K562 (cell line): ENCODE results near the gene TMEM79. TPM values are rescaled to one million over a fixed set of nuclear protein-coding genes. Genes with fewer than 3 reads are reported as not detected.

Source experiments
- CREM ChIP-seq: IDR thresholded peaks from 2 replicates; pipeline ENCODE4 v1.6.1; 2014; ENCODE audit warnings: antibody characterized with exemption, low read depth
- FOXA1 ChIP-seq: fragments of 450-650 bp; IDR thresholded peaks from 2 replicates; pipeline ENCODE4 v1.6.1; 2016; ENCODE audit warnings: mild to moderate bottlenecking, borderline replicate concordance
- NFRKB ChIP-seq: fragments of 450-650 bp; IDR thresholded peaks from 2 replicates; pipeline ENCODE4 v1.6.1; 2016; ENCODE audit warnings: low read depth
- RAD51 ChIP-seq: fragments of 450-650 bp; IDR thresholded peaks from 2 replicates; pipeline ENCODE4 v1.7.1; 2016; ENCODE audit warnings: low read depth, mild to moderate bottlenecking, borderline replicate concordance
- SMAD2 ChIP-seq: fragments of 150-350 bp; IDR thresholded peaks from 2 replicates; pipeline ENCODE4 v1.6.1; 2014; ENCODE audit warnings: low read depth, mild to moderate bottlenecking, low read length
- TAL1 ChIP-seq: fragments of 450-650 bp; IDR thresholded peaks from 2 replicates; pipeline ENCODE4 v1.6.1; 2016; ENCODE audit warnings: mild to moderate bottlenecking
- ZBTB26 ChIP-seq: fragments of 450-650 bp; formaldehyde crosslinking; IDR thresholded peaks from 2 replicates; pipeline ENCODE4 v1.4.0; 2022; ENCODE audit warnings: missing genetic modification characterization
- ZFP36 ChIP-seq: fragments of 150-350 bp; IDR thresholded peaks from 2 replicates; pipeline ENCODE4 v1.6.1; 2018; ENCODE audit warnings: low read length, low read depth; ENCODE audit not compliant: partially characterized antibody
- ZNF274 ChIP-seq: IDR thresholded peaks from 2 replicates; pipeline ENCODE4 v1.6.1; 2011; ENCODE audit warnings: low read depth, mild to moderate bottlenecking, low read length, moderate library complexity, borderline replicate concordance
- ZNF512 ChIP-seq: IDR thresholded peaks from 2 replicates; pipeline ENCODE4 v1.6.1; 2016; ENCODE audit warnings: missing genetic modification characterization, missing compliant biosample characterization
- ZNF668 ChIP-seq: fragments of 250-450 bp; sonication (Bioruptor Pico); IDR thresholded peaks from 2 replicates; pipeline ENCODE4 v1.8.0; 2022; ENCODE audit warnings: mild to moderate bottlenecking, inconsistent platforms
- polyA plus RNA-seq, 8 experiments: library from polyadenylated mRNA; depleted of rRNA in 4 of 8; stranded (reverse) in 5 of 8; unstranded in 3 of 8; fragments of >200 nt; fragmentation: Nextera tagmentation in 2 of 8; fragmentation: Illumina TruSeq in 1 of 8; extraction: Ambion mirVana in 2 of 8; extraction: Trizol in 1 of 8; gene quantifications; 2 replicates each; pipeline versions ENCODE4 v1.2.1 to v1.2.3, GENCODE V29; 2011 to 2014; ENCODE audit warnings: inconsistent platforms in 1 of 8, missing spikeins in 1 of 8
- total RNA-seq, 7 experiments: library from RNA; depleted of rRNA in 6 of 7; stranded (reverse); fragments of >200 nt in 6 of 7; fragmentation: Illumina TruSeq in 2 of 7; extraction: Trizol in 2 of 7; gene quantifications; 2 replicates each; pipeline versions ENCODE4 v1.2.1 to v1.2.3, GENCODE V29; 2011 to 2021; ENCODE audit warnings: low replicate concordance in 1 of 7
- TF ChIP-seq, protein P1 (sequence below): fragments of 250-450 bp; sonication (Bioruptor Pico); IDR thresholded peaks from 2 replicates; pipeline ENCODE4 v1.5.0; 2021; ENCODE audit warnings: mild to moderate bottlenecking, borderline replicate concordance
- TF ChIP-seq, protein P2 (sequence below): fragments of 450-650 bp; formaldehyde crosslinking; IDR thresholded peaks from 2 replicates; pipeline ENCODE4 v1.4.0; 2020; ENCODE audit warnings: mild to moderate bottlenecking
- TF ChIP-seq, protein P3 (sequence below): IDR thresholded peaks from 3 replicates; pipeline ENCODE4 v1.6.1; 2011; ENCODE audit warnings: borderline replicate concordance, mild to moderate bottlenecking; ENCODE audit not compliant: insufficient read length, insufficient read depth
- TF ChIP-seq, protein P4 (sequence below): fragments of 450-650 bp; IDR thresholded peaks from 2 replicates; pipeline ENCODE4 v1.6.1; 2018; ENCODE audit warnings: mild to moderate bottlenecking, low read depth; ENCODE audit not compliant: partially characterized antibody
- TF ChIP-seq, protein P5 (sequence below): fragments of 450-650 bp; IDR thresholded peaks from 2 replicates; pipeline ENCODE4 v1.7.1; 2018; ENCODE audit warnings: mild to moderate bottlenecking, low read depth; ENCODE audit not compliant: partially characterized antibody

The TMEM79 gene
- total and polyA plus RNA-seq, 9 of the 15 experiments (the other 6 are each of a cell fraction or from before 2014, with no cell fraction given) = 0.69 to 6.8 (median 4.0) TPM

GRCh38 chr1:156281281-156281680, 2.8 kb upstream of the TMEM79 start (continued):
- TF ChIP-seq ZNF274 (no peak), ZFP36 (no peak), ZNF668 (no peak), RAD51 (no peak), ZBTB26 (CRISPR knock-in tag) (no peak), NFRKB (no peak), TAL1 (no peak), FOXA1 (no peak), CREM (peak; percentile 72), SMAD2 (no peak), ZNF512 (tag) (no peak)
- TF ChIP-seq, protein P1, sequence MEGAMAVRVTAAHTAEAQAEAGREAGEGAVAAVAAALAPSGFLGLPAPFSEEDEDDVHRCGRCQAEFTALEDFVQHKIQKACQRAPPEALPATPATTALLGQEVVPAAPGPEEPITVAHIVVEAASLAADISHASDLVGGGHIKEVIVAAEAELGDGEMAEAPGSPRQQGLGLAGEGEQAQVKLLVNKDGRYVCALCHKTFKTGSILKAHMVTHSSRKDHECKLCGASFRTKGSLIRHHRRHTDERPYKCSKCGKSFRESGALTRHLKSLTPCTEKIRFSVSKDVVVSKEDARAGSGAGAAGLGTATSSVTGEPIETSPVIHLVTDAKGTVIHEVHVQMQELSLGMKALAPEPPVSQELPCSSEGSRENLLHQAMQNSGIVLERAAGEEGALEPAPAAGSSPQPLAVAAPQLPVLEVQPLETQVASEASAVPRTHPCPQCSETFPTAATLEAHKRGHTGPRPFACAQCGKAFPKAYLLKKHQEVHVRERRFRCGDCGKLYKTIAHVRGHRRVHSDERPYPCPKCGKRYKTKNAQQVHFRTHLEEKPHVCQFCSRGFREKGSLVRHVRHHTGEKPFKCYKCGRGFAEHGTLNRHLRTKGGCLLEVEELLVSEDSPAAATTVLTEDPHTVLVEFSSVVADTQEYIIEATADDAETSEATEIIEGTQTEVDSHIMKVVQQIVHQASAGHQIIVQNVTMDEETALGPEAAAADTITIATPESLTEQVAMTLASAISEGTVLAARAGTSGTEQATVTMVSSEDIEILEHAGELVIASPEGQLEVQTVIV = no peak
- TF ChIP-seq, protein P2, sequence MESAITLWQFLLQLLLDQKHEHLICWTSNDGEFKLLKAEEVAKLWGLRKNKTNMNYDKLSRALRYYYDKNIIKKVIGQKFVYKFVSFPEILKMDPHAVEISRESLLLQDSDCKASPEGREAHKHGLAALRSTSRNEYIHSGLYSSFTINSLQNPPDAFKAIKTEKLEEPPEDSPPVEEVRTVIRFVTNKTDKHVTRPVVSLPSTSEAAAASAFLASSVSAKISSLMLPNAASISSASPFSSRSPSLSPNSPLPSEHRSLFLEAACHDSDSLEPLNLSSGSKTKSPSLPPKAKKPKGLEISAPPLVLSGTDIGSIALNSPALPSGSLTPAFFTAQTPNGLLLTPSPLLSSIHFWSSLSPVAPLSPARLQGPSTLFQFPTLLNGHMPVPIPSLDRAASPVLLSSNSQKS (CRISPR knock-in tag) = no peak
- TF ChIP-seq, protein P3, sequence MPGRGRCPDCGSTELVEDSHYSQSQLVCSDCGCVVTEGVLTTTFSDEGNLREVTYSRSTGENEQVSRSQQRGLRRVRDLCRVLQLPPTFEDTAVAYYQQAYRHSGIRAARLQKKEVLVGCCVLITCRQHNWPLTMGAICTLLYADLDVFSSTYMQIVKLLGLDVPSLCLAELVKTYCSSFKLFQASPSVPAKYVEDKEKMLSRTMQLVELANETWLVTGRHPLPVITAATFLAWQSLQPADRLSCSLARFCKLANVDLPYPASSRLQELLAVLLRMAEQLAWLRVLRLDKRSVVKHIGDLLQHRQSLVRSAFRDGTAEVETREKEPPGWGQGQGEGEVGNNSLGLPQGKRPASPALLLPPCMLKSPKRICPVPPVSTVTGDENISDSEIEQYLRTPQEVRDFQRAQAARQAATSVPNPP = no peak
- TF ChIP-seq, protein P4, sequence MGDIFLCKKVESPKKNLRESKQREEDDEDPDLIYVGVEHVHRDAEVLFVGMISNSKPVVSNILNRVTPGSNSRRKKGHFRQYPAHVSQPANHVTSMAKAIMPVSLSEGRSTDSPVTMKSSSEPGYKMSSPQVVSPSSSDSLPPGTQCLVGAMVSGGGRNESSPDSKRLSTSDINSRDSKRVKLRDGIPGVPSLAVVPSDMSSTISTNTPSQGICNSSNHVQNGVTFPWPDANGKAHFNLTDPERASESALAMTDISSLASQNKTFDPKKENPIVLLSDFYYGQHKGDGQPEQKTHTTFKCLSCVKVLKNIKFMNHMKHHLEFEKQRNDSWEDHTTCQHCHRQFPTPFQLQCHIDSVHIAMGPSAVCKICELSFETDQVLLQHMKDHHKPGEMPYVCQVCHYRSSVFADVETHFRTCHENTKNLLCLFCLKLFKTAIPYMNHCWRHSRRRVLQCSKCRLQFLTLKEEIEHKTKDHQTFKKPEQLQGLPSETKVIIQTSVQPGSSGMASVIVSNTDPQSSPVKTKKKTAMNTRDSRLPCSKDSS = no peak
- TF ChIP-seq, protein P5, sequence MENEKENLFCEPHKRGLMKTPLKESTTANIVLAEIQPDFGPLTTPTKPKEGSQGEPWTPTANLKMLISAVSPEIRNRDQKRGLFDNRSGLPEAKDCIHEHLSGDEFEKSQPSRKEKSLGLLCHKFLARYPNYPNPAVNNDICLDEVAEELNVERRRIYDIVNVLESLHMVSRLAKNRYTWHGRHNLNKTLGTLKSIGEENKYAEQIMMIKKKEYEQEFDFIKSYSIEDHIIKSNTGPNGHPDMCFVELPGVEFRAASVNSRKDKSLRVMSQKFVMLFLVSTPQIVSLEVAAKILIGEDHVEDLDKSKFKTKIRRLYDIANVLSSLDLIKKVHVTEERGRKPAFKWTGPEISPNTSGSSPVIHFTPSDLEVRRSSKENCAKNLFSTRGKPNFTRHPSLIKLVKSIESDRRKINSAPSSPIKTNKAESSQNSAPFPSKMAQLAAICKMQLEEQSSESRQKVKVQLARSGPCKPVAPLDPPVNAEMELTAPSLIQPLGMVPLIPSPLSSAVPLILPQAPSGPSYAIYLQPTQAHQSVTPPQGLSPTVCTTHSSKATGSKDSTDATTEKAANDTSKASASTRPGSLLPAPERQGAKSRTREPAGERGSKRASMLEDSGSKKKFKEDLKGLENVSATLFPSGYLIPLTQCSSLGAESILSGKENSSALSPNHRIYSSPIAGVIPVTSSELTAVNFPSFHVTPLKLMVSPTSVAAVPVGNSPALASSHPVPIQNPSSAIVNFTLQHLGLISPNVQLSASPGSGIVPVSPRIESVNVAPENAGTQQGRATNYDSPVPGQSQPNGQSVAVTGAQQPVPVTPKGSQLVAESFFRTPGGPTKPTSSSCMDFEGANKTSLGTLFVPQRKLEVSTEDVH = no peak
